Measurements from ENCODE around the gene DDIT4. TPM values are rescaled to one million over a fixed set of nuclear protein-coding genes. Genes with fewer than 3 reads are reported as not detected.

Gene DDIT4
- total and polyA plus RNA-seq, 9 of the 15 experiments (the other 6 are each of a cell fraction or from before 2014, with no cell fraction given) = 8.2 to 675 (median 159) TPM

DNA sequence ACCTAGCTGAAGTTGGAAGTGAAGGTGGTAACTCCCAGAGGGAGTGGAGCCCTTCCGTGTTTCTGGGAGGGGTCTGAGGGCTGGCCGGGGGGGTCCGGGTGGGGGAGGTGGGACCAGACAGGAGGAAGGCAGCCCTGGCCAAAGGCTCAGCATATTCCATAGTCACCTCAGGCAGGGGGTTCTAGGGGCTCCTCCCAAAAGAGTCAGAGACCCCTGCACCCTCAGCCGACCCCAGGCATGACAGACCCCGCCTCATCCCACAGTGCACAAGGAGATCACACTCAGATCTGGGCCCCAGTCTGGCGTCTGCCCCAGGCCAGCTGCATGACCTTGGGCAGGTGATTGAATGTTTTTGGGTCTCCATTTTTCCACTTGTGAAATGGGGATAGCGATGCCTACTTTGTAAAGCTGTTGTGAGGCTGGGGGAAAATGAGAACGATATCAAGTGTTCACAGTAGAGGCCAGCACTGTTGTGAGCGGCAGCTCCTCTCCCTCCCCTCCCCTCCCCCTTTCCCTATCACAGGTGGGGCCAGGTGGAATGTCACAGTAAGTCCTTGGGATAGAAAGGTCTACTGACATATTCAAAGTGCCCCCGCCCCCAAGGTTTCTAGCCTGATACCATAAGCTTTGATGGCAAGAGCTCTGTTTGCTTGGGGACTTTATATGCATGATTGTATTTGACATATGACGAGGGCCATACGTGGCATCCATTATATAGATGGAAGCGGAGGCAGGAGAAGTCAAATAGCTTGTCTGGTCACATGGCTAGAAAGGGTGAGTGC is 47.7 kb downstream of the DDIT4 start (continued):
- TF ChIP-seq KLF6 (CRISPR knock-in tag; IDR thresholded peaks at IDR 0.05; ENCODE audit: borderline replicate concordance) = peak; percentile 53; the same call in 1 of the 2 replicates
- no peak for TF ChIP-seq ZNF347 (CRISPR knock-in tag; IDR thresholded peaks at IDR 0.05; ENCODE audit: low read depth)
- TF ChIP-seq KLF13 (tag; IDR thresholded peaks at IDR 0.05; ENCODE audit: borderline replicate concordance, low read depth) = 0 out of 2 replicates have a peak, but pooled peaks have one; percentile 33
- TF ChIP-seq NR3C1 (CRISPR knock-in tag; IDR thresholded peaks at IDR 0.05) = no peak

DNA sequence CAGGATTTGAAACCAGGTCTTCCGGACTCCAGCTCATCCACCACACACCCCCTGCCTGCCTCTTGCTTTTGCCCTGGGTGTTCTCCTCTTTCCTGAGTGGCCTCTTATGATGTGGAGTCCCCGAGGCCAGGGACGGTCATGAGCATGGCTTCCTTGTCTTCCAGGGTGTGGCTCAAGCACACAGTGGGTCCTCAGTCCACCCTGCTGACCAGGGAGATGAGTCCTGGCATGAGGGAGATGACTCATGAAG is 48.2 kb downstream of the DDIT4 start:
- FAIRE-seq = no peak
- peak overlapping the region; percentile 58 for H2AFZ ChIP-seq (ENCODE audit: low read depth, low read length)
- intact Hi-C loops (cut with micrococcal nuclease) = no loop called here
- no peak for TF ChIP-seq NCOA4 (IDR thresholded peaks at IDR 0.05; ENCODE audit: partially characterized antibody)
- TF ChIP-seq MYNN (IDR thresholded peaks at IDR 0.05) = no peak
- no peak for TF ChIP-seq MYNN (CRISPR knock-in tag; IDR thresholded peaks at IDR 0.05)
- TF ChIP-seq SRF (CRISPR knock-in tag; IDR thresholded peaks at IDR 0.05) = no peak
- TF ChIP-seq, protein P1, sequence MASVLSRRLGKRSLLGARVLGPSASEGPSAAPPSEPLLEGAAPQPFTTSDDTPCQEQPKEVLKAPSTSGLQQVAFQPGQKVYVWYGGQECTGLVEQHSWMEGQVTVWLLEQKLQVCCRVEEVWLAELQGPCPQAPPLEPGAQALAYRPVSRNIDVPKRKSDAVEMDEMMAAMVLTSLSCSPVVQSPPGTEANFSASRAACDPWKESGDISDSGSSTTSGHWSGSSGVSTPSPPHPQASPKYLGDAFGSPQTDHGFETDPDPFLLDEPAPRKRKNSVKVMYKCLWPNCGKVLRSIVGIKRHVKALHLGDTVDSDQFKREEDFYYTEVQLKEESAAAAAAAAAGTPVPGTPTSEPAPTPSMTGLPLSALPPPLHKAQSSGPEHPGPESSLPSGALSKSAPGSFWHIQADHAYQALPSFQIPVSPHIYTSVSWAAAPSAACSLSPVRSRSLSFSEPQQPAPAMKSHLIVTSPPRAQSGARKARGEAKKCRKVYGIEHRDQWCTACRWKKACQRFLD (CRISPR knock-in tag; IDR thresholded peaks at IDR 0.05) = no peak
- TF ChIP-seq U2AF2 (optimal IDR thresholded peaks at IDR 0.05; ENCODE audit: low read depth, low read length) = no peak
- TF ChIP-seq, protein P2, sequence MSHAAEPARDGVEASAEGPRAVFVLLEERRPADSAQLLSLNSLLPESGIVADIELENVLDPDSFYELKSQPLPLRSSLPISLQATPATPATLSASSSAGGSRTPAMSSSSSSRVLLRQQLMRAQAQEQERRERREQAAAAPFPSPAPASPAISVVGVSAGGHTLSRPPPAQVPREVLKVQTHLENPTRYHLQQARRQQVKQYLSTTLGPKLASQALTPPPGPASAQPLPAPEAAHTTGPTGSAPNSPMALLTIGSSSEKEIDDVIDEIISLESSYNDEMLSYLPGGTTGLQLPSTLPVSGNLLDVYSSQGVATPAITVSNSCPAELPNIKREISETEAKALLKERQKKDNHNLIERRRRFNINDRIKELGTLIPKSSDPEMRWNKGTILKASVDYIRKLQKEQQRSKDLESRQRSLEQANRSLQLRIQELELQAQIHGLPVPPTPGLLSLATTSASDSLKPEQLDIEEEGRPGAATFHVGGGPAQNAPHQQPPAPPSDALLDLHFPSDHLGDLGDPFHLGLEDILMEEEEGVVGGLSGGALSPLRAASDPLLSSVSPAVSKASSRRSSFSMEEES (CRISPR knock-in tag; IDR thresholded peaks at IDR 0.05) = no peak
- TF ChIP-seq CBFA2T2 (conservative IDR thresholded peaks at IDR 0.05) = no peak
- no peak for TF ChIP-seq JUND (IDR thresholded peaks at IDR 0.05; ENCODE audit: borderline replicate concordance, low read depth, low read length)
- TF ChIP-seq JUND (tag; IDR thresholded peaks at IDR 0.05; ENCODE audit: borderline replicate concordance, low read depth, low read length) = no peak
- TF ChIP-seq SMAD3 (CRISPR knock-in tag; conservative IDR thresholded peaks at IDR 0.05) = no peak
- no peak for TF ChIP-seq DPF2 (IDR thresholded peaks at IDR 0.05)
- TF ChIP-seq, protein P3, sequence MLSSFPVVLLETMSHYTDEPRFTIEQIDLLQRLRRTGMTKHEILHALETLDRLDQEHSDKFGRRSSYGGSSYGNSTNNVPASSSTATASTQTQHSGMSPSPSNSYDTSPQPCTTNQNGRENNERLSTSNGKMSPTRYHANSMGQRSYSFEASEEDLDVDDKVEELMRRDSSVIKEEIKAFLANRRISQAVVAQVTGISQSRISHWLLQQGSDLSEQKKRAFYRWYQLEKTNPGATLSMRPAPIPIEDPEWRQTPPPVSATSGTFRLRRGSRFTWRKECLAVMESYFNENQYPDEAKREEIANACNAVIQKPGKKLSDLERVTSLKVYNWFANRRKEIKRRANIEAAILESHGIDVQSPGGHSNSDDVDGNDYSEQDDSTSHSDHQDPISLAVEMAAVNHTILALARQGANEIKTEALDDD (IDR thresholded peaks at IDR 0.05) = no peak
- no peak for TF ChIP-seq ZBTB7A (IDR thresholded peaks at IDR 0.05; ENCODE audit: borderline replicate concordance, control insufficient read depth, low read depth, low read length)

More for the DNA sequence above, 48.2 kb downstream of the DDIT4 start:
- H3K36me3 ChIP-seq (ENCODE audit: control insufficient read depth, insufficient read depth, low read length) = no peaks in the 10 kb centered on the region
- peaks cover 47 to 62% of the 10 kb centered on the region in 2 experiments for H3K4me1 ChIP-seq (replicated peaks in 1 of 2; ENCODE audit: control insufficient read depth in 2 of 2, insufficient read depth in 2 of 2, low read length in 2 of 2)
- no peaks in the 10 kb centered on the region for H3K79me2 ChIP-seq (ENCODE audit: control insufficient read depth, insufficient read depth, low read length)
- H3K9me3 ChIP-seq (replicated peaks; ENCODE audit: control insufficient read depth, insufficient read depth, low read depth, low read length) = no peaks in the 10 kb centered on the region
- peak overlapping the region; percentile 97 for H3K27ac ChIP-seq (ENCODE audit: extremely low read depth, low read depth, low read length)
- POLR2A ChIA-PET = interaction anchor here (0.5 to 9.2 kb wide), 32 partner anchors 8 to 462 kb away, joined by 3 to 267 read pairs (median 8); partner anchors contain the start of genes ANAPC16, ASCC1 and DDIT4
- ATAC-seq (no peak), DNase-seq (ENCODE audit: extremely low read depth in 1 of 4, low spot score in 3 of 4) (no peak)
- 63% methylated on average over 3 of the region's 3 CpGs for WGBS (ENCODE audit: insufficient coverage, low coverage, missing lambda C conversion rate)
- peak overlapping the region; percentile 82 for H3K4me2 ChIP-seq (ENCODE audit: insufficient read depth, low read length)
- CTCF ChIA-PET (ENCODE audit: low intra/inter-chr PET ratio) = interaction anchor here (0.6 kb wide), 2 partner anchors 468 to 609 kb away, joined by 3 to 4 read pairs; no protein-coding TSS in a partner anchor
- H3K9ac ChIP-seq (ENCODE audit: insufficient read depth in 1 of 2, low read depth in 2 of 2, low read length in 2 of 2) = peak overlapping the region; percentile 81 to 93
- H3K4me3 ChIP-seq = no peak overlapping the region
- no TSS peak for BruUV-seq (replicated peaks)
- H3K27me3 ChIP-seq (ENCODE audit: control insufficient read depth in 2 of 2, insufficient read depth in 2 of 2, low read length in 2 of 2) = no peaks in the 10 kb centered on the region
- in situ Hi-C loops (cut with MboI) = loop anchor here (5.0 kb wide), 1 partner anchor 45 kb away; no protein-coding TSS in a partner anchor
- H4K20me1 ChIP-seq (replicated peaks; ENCODE audit: control insufficient read depth, insufficient read depth, low read length) = no peaks in the 10 kb centered on the region
- peaks cover 8% of the 10 kb centered on the region for H3K9me1 ChIP-seq (ENCODE audit: control insufficient read depth, insufficient read depth, low read length)
